ENCODE measurements around the gene SLC1A6.

The SLC1A6 gene

GRCh38 chr19:14901675-14902260 lies 77.9 kb downstream of the SLC1A6 start:
- Histone ChIP-seq H3K9me3 (replicated peaks; ENCODE audit: low read length) (no peaks in the 10 kb centered on the region), H3K27me3 (ENCODE audit: control insufficient read depth, insufficient read depth, low read length) (no peaks in the 10 kb centered on the region), H3K4me3 (ENCODE audit: low read length) (no peak overlapping the region), H3K36me3 (ENCODE audit: insufficient read depth, low read length) (no peaks in the 10 kb centered on the region), H3K9ac (ENCODE audit: low read depth, low read length) (no peak overlapping the region), H3K4me1 (ENCODE audit: control insufficient read depth, insufficient read depth, low read length) (no peaks in the 10 kb centered on the region), H3K4me2 (ENCODE audit: low read length) (no peak overlapping the region)
